IgD-negative memory B cell (primary cell): Measurements from ENCODE around the gene KLHL13. TPM values are rescaled to one million over a fixed set of nuclear protein-coding genes. Genes with fewer than 3 reads are reported as not detected.
"Not testable (repeated sequence)": the region's sequence is repeated elsewhere in the genome, so short reads cannot be mapped to it uniquely, and the experiment has no call there.

ENCODE experiments used
- H3K27ac Mint-ChIP-seq, 3 donors: one replicate each; pipeline ENCODE4 v1.8.0; 2020 to 2022; ENCODE audit warnings: mild to moderate bottlenecking in 3 of 3, mixed read lengths in 3 of 3, moderate library complexity in 1 of 3
- H3K27me3 Mint-ChIP-seq: one replicate; pipeline ENCODE4 v1.8.0; 2021; ENCODE audit warnings: mixed read lengths
- H3K36me3 Mint-ChIP-seq: one replicate; pipeline ENCODE4 v1.8.0; 2020; ENCODE audit warnings: mild to moderate bottlenecking, mixed read lengths
- H3K4me1 Mint-ChIP-seq, 3 donors: one replicate each; pipeline ENCODE4 v1.8.0; 2020 to 2022; ENCODE audit warnings: mixed read lengths in 3 of 3, mild to moderate bottlenecking in 1 of 3
- H3K4me3 Mint-ChIP-seq, 4 donors: one replicate each; pipeline ENCODE4 v1.8.0; 2020 to 2022; ENCODE audit warnings: mild to moderate bottlenecking in 4 of 4, mixed read lengths in 4 of 4, moderate library complexity in 3 of 4
- H3K9me3 Mint-ChIP-seq, 3 donors: one replicate each; pipeline ENCODE4 v1.8.0; 2020 to 2021; ENCODE audit warnings: mixed read lengths in 3 of 3, mild to moderate bottlenecking in 1 of 3
- polyA plus RNA-seq: library from polyadenylated mRNA; unstranded; fragments of 300-500 nt; fragmentation: Illumina TruSeq; gene quantifications from one replicate; pipeline ENCODE4 v1.2.3, GENCODE V29; 2021

KLHL13 gene
- polyA plus RNA-seq, 1 donor from 2014 or later, result not detected

DNA sequence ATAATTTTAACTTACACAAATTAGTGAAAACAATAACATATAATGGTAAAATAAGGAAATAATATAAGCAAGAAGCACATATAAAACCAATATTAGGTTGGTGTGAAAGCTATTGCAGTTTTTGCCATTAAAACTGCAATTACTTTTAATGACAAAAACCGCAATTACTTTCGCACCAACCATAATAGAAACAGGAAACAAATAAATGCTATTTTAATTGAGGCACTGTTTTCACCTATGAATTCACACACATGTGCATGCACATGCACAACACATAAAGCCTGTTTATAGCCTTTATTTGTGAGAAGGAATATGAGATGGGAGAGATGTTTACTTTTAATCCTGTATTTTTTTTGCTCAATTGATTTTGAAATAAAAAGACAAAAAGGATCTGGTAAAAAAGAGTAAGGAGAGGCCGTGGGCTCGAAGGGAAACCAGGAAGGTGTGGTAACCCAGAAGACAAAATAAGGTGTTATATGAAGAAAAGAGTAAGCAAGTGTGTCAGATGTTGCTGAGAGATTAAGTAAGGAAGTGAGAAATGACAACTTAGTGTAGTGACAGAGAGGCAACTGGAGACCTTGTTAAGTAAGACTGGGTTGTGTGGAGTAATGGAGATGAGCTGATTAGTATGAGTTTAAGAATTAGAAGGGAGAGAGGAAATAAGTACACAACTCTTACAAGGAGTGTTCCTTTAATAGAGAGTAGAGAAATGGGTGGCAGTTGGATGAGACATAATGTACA lies 69.0 kb downstream of the KLHL13 start:
- no peak overlapping the region for H3K27ac Mint-ChIP-seq
- H3K27me3 Mint-ChIP-seq, result no peaks in the 10 kb centered on the region
- no peaks in the 10 kb centered on the region for H3K4me1 Mint-ChIP-seq

GRCh38 chrX:118039591-118039990 lies 77.0 kb downstream of the KLHL13 start:
- Mint-ChIP-seq H3K4me1 (peaks cover 0 to 1% (median 0%) of the 10 kb centered on the region in 3 donors), H3K36me3 (no peaks in the 10 kb centered on the region), H3K4me3 (no peak overlapping the region), H3K27me3 (no peaks in the 10 kb centered on the region), H3K9me3 (peaks cover 2 to 19% (median 6%) of the 10 kb centered on the region in 3 donors), H3K27ac (no peak overlapping the region)

More for the DNA sequence above, 69.0 kb downstream of the KLHL13 start:
- H3K9me3 Mint-ChIP-seq, result peaks cover 2 to 6% (median 5%) of the 10 kb centered on the region in 3 donors
- no peaks in the 10 kb centered on the region for H3K36me3 Mint-ChIP-seq
- H3K4me3 Mint-ChIP-seq, result no peak overlapping the region

GRCh38 chrX:118038614-118039365 lies 77.8 kb downstream of the KLHL13 start:
- H3K27me3 Mint-ChIP-seq, result no peaks in the 10 kb centered on the region
- no peaks in the 10 kb centered on the region for H3K36me3 Mint-ChIP-seq
- H3K4me3 Mint-ChIP-seq, result no peak overlapping the region
- H3K4me1 Mint-ChIP-seq, result peaks cover 0 to 1% (median 0%) of the 10 kb centered on the region in 3 donors
- no peak overlapping the region for H3K27ac Mint-ChIP-seq
- H3K9me3 Mint-ChIP-seq, result peaks cover 2 to 18% (median 5%) of the 10 kb centered on the region in 3 donors

DNA sequence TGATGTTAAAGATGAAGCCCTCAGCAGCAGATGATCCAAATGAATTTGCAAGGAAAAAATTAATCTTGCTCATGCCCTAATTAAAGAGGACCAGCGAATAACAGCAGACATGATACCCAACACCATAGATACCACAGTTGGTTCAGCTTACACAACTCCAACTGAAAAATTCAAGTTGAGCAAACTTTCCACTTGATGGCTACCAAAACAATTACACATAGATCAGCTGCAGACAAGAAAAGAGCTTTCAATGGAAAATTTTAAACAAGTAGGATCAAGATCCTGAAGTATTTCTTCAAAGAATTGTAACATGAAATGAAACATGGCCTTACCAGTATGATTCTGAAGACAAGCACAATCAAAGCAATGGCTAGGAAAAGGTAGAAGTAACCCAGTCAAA lies 90.0 kb downstream of the KLHL13 start:
- H3K36me3 Mint-ChIP-seq, result no peaks in the 10 kb centered on the region

GRCh38 chrX:118025226-118025625 lies 91.4 kb downstream of the KLHL13 start:
- Mint-ChIP-seq H3K27me3 (peaks cover 3% of the 10 kb centered on the region), H3K4me3 (no peak overlapping the region), H3K4me1 (peaks cover 0 to 1% (median 0%) of the 10 kb centered on the region in 3 donors), H3K27ac (no peak overlapping the region), H3K36me3 (no peaks in the 10 kb centered on the region), H3K9me3 (peaks cover 0 to 9% (median 2%) of the 10 kb centered on the region in 3 donors)

More for the DNA sequence above, 90.0 kb downstream of the KLHL13 start:
- Mint-ChIP-seq H3K27me3 (peaks cover 3% of the 10 kb centered on the region), H3K9me3 (peaks cover 0 to 9% (median 2%) of the 10 kb centered on the region in 3 donors), H3K4me3 (no peak overlapping the region), H3K27ac (no peak overlapping the region), H3K4me1 (peaks cover 0 to 1% (median 0%) of the 10 kb centered on the region in 3 donors)

DNA sequence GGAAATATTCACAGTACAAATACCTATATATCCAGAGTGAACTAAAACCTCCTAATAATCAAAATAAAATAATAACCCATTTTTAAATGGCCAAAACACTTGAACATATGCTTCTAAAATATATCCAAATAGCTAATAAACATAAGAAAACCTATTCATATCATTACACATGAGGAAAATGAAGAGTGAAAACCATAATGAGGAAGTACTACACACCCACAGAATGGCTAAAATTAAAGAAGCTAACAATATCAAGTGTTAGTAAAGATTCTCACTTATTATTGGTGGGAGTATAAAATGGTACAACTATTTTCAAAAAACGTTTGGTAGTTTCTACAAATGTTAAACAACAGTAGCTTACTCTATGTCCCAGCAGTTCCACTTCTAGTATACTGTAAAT lies 92.1 kb downstream of the KLHL13 start:
- peaks cover 0 to 9% (median 3%) of the 10 kb centered on the region in 3 donors for H3K9me3 Mint-ChIP-seq
- no peaks in the 10 kb centered on the region for H3K36me3 Mint-ChIP-seq
- no peak overlapping the region for H3K27ac Mint-ChIP-seq
- H3K27me3 Mint-ChIP-seq, result peaks cover 3% of the 10 kb centered on the region
- no peak overlapping the region for H3K4me3 Mint-ChIP-seq
- peaks cover 0 to 1% (median 0%) of the 10 kb centered on the region in 3 donors for H3K4me1 Mint-ChIP-seq

- Mint-ChIP-seq H3K27me3 (no peaks in the 10 kb centered on the region), H3K36me3 (no peaks in the 10 kb centered on the region), H3K9me3 (peaks cover 0 to 9% (median 3%) of the 10 kb centered on the region in 3 donors), H3K27ac (no peak overlapping the region), H3K4me3 (no peak overlapping the region), H3K4me1 (peaks cover 0 to 1% (median 0%) of the 10 kb centered on the region in 3 donors)
Measured at GRCh38 chrX:118022753-118023152, 93.9 kb downstream of the KLHL13 start.

DNA sequence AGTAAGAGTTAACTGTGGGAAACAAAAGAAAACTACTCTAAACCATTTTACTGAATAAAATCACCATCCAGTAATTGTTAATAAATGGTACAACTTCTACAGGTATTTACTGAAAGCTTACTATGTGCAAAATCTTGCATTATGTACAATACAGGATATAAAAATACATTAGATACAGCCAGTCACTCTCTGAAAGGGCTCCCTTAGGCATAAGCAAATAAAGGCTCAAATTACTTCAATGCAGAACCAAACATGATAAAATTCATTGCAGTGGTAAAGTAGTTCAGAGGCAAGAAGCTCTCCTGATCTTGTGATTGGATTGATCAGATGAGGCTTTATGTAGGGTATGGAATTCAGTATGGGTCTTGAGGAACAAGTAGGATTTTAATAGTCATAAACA lies 100.2 kb downstream of the KLHL13 start:
- H3K4me1 Mint-ChIP-seq, result no peaks in the 10 kb centered on the region
- no peak overlapping the region for H3K27ac Mint-ChIP-seq
- H3K27me3 Mint-ChIP-seq, result no peaks in the 10 kb centered on the region
- peaks cover 4 to 11% (median 8%) of the 10 kb centered on the region in 3 donors for H3K9me3 Mint-ChIP-seq
- no peak overlapping the region for H3K4me3 Mint-ChIP-seq
- H3K36me3 Mint-ChIP-seq, result peaks cover 2% of the 10 kb centered on the region

DNA sequence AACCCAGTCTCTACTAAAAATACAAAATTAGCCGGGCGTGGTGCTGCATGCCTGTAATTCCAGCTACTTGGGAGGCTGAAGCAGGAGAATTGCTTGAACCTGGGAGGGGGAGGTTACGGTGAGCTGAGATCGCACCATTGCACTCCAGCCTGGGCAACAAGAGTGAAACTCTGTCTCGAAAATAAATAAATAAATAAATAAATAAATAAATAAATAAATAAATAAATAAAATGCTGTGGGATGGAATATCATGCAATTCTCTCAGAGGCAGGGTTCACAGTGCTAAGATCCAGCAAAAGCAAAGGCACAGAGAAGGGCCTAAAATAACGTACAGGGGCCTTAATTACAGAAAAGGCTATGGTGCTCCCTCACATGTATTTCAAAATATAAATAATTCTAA lies 114.2 kb downstream of the KLHL13 start:
- H3K36me3 Mint-ChIP-seq, H3K9me3 Mint-ChIP-seq, H3K27ac Mint-ChIP-seq, H3K27me3 Mint-ChIP-seq, H3K4me1 Mint-ChIP-seq, H3K4me3 Mint-ChIP-seq: not testable (repeated sequence)

- Mint-ChIP-seq H3K36me3 (peaks cover 3% of the 10 kb centered on the region), H3K27ac (no peak overlapping the region), H3K4me1 (no peaks in the 10 kb centered on the region), H3K27me3 (peaks cover 1% of the 10 kb centered on the region), H3K4me3 (no peak overlapping the region), H3K9me3 (peaks cover 0 to 5% (median 4%) of the 10 kb centered on the region in 3 donors)
Measured at GRCh38 chrX:118000518-118000917, 116.1 kb downstream of the KLHL13 start.

DNA sequence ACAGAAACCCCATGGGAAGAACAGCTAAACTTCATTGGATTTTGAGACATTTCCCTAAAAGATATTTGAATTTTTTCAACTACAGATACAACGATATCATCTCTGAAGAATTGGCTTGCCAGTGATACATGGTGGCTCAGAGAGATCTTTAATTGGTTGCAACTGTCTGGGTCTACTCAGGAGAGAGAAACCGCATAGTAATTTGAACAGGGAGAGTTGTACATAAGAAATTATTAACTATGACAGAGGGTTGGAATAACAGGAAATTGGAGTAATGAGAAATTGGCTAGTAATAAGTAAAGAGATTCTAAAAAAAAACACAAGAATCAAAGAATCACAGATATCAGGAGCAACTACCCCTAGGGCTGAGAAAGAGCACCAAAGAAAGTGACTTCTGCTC lies 118.4 kb downstream of the KLHL13 start:
- H3K4me1 Mint-ChIP-seq, result no peaks in the 10 kb centered on the region
- no peaks in the 10 kb centered on the region for H3K36me3 Mint-ChIP-seq
- H3K4me3 Mint-ChIP-seq, result no peak overlapping the region
- H3K9me3 Mint-ChIP-seq, result peaks cover 0 to 5% (median 2%) of the 10 kb centered on the region in 3 donors
- no peak overlapping the region for H3K27ac Mint-ChIP-seq
- H3K27me3 Mint-ChIP-seq, result peaks cover 1% of the 10 kb centered on the region

DNA sequence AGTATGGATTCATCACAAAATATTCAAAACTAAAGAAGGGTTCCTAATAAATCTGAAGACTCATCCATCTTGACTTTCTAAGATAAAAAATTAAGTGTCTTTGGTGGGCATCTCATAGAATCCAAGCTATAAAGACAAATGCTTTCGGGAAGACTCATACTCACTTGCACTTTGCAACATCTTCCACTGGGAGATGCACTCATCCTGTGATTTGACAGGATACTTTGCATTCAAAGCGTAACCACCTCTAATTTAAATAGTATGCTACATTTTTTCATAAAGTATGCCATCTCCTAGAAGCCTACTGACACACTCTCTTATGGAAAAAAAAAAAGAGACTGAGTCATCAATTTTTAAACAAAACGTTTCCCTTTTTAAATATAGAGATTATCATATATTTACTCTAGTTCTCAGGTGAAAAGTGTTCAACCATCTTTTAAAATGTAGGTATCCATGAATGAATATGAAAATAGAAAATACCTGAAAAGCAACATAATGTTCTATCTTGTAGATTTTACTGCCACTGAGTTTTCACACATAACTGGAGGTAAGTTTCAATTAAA lies 119.6 kb downstream of the KLHL13 start:
- Mint-ChIP-seq H3K9me3 (peaks cover 0 to 4% (median 2%) of the 10 kb centered on the region in 3 donors), H3K27me3 (peaks cover 1% of the 10 kb centered on the region), H3K4me3 (no peak overlapping the region), H3K27ac (no peak overlapping the region), H3K4me1 (no peaks in the 10 kb centered on the region), H3K36me3 (no peaks in the 10 kb centered on the region)

DNA sequence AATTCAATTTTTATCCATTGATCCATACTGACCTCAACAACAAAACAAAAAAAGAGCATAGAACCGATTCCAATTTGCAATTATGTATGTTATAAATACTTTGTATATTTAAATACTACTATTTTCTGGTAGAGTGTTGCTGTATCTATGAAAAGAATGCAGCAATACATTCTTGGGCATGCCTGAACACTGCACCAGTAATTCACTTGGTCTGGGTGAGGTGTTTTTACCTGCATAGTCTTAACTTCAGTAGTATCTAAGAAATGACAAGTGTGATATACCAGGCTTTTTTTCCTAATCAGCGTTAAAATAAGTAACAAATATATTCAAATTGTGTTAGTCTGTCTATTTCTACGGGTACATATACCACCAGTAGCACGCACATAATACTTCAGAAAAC lies 120.2 kb downstream of the KLHL13 start:
- H3K4me1 Mint-ChIP-seq, result no peaks in the 10 kb centered on the region

DNA sequence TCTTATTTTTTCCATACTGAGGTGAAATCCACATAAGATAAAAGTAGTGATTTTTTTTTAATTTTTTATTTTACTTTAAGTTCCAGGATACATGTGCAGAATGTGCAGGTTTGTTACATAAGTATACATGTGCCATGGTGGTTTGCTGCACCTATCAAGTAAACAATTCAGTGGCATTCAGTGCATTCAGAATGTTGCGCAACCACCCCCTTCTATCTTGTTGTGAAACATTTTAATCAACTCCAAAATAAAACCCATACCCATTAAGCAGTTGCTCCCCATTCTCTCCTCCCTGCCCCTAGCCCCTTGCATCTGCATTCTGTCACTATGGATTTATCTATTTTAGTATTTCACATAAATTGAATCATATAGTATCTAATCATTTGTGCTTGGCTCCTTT lies 121.2 kb downstream of the KLHL13 start:
- Mint-ChIP-seq H3K27me3 (peaks cover 1% of the 10 kb centered on the region), H3K9me3 (peaks cover 0 to 2% (median 2%) of the 10 kb centered on the region in 3 donors), H3K4me1 (no peaks in the 10 kb centered on the region), H3K27ac (no peak overlapping the region), H3K4me3 (no peak overlapping the region), H3K36me3 (no peaks in the 10 kb centered on the region)

More for the DNA sequence above, 120.2 kb downstream of the KLHL13 start:
- no peak overlapping the region for H3K27ac Mint-ChIP-seq
- H3K27me3 Mint-ChIP-seq, result peaks cover 1% of the 10 kb centered on the region
- H3K4me3 Mint-ChIP-seq, result no peak overlapping the region
- H3K36me3 Mint-ChIP-seq, result no peaks in the 10 kb centered on the region
- peaks cover 0 to 3% (median 2%) of the 10 kb centered on the region in 3 donors for H3K9me3 Mint-ChIP-seq

DNA sequence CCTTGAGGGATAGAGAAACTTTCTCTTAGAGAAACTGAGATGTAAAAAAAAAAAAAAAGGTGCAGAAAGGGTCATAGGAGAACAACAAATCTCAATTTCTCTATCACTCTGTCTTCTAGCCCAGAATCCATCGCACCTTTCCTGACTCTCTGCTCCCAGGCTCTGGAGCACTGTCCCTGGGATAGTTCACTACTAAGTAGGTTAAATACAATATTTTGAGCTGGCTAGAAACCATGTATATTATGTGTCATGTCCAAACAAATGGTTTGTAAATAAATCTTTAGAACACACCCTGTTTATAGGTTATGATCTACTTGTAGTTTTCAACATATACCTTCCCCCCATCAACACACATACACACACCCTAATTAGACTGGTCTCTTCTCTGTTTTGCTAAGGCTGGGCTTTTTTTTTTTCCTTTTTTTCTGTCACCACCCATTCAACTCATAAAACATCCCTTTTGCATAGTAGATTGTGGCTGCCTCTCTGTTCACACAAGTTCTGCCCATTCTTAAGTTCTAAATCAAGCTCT lies 124.4 kb downstream of the KLHL13 start:
- Mint-ChIP-seq H3K27ac (no peak overlapping the region), H3K4me1 (no peaks in the 10 kb centered on the region), H3K36me3 (no peaks in the 10 kb centered on the region), H3K27me3 (peaks cover 1% of the 10 kb centered on the region), H3K9me3 (no peaks in the 10 kb centered on the region), H3K4me3 (no peak overlapping the region)
